GM19240 (cell line): ENCODE results near the gene BLVRB.
"Not testable (repeated sequence)": the region's sequence is repeated elsewhere in the genome, so short reads cannot be mapped to it uniquely, and the experiment has no call there.

ENCODE experiments used
- DNase-seq: peaks from one replicate; pipeline ENCODE4 v3.0.0; 2011; ENCODE audit warnings: low spot score; ENCODE audit not compliant: insufficient read length

The BLVRB gene

DNA sequence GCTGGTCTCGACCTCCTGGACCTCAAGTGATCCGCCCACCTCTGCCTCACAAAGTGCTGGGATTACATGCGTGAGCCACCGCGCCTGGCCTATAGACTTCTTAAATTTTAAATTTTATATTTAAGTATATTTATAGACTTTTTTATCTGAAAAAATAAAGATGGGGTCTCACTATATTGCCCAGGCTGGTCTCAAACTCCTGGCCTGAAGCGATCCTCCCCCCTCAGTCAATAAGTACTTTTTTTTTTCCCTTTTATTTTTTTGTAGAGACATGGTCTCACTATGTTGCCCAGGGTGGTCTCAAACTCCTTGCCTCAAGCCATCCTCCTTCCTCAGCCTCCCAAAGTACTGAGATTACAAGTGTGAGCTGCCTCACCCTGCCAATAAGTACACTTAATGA is 41.6 kb downstream of the BLVRB start:
- no peak for DNase-seq

DNA sequence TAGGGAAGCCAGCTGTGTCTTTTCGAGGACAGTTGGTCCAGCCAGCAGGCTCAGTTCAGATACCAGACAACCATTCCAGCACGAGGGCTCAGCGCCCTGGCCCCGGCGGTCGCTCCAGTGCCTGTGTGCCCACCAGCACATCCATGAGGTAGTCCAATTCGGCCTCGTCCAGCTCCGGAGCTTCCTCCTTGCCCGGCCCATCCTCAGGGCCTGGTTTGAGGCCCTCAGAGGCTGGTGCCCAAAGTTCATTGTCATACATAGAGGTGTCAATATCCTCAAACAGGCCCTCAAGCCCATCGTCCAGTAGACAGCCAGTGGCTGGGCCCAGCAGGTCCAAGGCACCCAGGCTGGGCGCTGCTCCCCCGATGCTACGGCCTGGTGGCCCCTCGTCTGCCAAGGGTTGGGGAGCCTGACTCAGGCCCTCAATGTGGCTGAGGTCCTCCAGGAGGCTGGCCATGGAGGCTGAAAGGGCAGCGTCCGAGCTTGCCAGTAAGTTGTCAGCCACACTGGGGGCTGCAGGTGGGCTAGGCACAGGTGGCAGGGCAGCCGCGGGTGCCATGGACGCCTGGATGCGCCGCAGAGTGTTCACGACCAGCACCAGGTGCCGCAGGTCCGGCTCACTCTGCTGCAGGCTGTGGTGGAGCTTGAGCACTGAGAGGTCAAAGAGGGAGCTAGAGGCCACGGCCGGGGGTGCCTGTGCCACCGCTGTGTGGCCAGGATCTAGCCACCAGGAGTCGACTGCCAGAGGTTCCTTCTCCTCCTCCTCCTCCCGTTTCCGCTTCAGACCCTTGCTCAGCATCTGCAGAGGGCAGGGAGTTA is 42.6 kb downstream of the BLVRB start:
- DNase-seq = no peak

DNA sequence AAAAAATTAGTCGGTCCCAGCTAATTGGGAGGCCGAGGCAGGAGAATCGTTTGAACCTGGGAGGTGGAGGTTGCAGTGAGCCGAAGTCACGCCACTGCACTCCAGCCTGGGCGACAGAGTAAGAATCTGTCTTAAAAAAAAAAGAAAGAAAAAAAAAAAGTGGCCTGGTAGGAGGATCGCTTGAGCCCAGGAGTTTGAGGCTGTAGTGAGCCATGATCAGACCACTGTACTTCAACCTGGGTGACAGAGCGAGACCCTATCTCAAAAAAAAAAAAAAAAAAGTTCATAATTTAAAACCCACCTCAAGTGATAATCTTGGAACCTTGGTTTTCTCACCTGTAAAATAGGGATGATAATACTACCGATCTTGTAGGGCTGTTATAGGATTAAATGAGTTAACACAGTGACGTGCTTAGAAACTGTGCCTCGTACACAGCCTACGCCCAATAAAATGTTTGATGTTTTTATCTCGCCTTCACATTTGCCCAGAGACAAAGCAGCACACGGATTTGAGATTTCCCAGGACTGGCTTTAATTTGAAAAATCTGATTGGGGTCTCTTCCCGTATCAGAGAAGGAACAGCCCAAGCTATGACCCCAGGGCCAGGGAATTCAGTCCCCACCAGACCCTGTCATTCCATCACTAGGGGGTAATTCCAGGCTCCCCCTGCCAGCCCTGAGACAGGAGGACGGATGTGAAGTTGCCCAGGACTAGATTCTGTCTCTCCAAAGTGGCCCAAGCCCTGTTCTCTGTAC is 43.4 kb downstream of the BLVRB start:
- DNase-seq = no peak

DNA sequence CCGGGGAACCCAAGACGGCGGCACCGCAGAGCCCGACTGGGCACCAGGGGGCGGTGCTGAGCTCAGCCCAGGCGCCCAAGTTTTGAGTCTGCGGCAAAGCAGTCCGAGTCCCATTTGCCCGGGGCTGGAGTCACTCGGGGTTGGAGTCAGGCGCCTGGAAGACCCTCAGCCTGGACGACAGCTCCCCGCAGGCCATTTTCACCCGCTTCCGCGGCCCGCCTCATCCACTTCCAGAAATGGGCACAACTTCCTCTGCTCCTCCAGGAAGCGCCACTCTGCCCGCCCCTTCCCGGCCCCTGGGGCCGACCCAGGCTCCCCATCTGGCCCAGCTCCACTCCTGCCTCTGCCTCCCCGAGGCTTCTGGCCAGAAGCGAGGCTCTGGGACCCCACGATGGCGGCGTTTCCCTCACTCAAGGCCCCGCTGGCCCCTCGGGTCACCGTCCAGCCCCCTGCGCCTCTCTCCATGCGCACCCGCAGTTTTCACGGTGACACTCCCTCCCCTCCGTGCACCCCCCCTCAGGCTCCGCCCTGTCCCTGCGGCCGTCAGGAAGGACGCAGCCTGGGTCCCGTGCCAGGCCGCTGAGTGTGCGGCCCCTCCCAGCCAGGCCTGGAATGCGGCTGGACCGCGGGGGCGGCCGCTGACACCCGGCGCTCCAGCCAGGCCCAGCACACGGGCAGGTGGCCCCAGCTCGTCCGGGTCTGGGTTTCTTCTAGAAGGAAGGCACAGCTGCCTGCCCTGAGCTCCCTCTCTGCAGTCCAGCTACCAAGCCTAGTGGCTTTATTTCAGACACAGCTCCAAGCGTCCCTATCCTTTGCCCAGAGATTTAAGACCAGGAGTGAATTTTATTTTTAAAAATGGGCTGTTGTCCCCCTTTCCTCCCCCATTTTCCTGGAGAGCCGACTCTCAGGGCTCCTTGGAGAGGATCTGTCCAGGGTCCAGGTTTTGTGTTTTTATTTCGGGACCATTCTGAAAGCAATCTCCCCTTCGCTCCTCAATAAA is 44.5 kb downstream of the BLVRB start:
- peak; percentile 69 for DNase-seq

DNA sequence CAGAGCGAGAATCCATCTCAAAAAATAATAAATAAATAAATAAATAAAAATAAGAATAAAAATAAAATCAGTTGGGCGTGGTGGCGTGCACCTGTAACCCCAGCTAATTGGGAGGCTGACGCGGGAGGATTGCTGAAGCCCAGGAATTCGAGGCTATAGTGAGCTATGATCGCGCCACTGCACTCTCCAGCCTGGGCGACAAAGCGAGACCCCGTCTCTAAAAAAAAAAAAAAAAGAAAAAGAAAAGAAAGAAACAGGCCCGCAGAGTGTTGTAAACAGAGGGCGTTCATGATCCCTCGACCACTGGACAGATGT is 45.1 kb downstream of the BLVRB start:
- no peak for DNase-seq

DNA sequence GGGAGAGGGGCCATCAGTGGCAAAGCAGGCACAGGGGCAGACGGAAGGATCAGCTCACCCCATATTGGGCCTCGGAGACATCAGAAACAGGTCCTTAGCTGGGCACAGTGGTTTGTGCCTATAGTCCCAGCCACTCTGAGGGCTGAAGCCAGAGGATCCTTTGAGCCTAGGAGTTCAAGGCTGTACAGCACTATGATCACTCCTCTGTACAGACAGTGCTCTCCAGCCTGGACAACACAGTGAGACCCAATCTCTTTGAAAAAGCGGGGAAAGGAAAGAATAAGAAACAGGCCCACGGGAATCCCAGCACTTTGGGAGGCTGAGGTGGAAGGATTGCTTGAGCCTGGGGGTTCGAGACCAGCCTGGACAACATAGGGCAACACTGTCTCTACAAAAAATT is 45.8 kb downstream of the BLVRB start:
- DNase-seq = no peak

DNA sequence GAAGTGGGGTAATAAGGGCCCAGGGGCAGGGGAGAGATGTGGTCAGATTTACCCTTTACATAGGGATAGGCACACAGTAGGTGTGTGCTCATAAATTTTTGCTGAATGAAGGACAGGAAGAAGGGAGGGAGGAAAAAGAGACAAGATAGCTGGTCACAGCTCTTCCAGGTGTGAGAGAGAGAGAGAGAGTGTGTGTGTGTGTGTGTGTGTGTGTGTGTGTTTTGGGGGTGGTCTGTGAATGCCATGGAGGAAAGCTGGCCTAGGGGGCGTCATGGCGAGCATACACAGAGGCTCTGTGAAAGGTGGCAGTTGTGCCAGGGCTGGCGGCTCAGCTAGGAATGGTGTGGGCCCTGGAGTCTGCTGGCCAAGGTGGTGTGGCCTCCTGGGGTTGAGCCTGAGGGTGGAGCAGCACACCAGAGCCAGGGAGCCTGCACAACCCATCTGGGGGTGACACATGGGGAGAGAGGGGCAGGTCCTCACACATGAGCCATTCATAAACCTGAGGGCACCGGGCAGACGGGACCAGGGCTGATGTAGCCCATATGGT is 46.4 kb downstream of the BLVRB start:
- DNase-seq = no peak

DNA sequence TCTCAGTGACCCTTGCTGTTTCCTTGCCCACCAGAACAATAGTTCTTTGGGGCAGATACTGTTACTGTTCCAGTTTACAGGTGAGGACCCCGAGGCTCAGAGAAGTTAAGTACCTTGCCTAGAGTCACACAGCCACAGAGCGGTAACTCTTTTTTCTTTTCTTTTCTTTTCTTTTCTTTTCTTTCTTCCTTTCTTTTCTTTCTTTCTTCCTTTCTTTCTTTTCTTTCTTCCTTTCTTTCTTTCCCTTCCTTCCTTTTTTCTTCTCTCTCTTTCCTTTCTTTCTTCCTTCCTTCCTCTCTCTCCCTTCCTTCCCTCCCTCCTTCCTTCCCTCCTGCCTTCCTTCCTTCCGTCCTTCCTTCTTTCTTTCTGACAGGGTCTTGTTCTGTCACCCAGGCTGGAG is 47.5 kb downstream of the BLVRB start:
- DNase-seq = no peak

DNA sequence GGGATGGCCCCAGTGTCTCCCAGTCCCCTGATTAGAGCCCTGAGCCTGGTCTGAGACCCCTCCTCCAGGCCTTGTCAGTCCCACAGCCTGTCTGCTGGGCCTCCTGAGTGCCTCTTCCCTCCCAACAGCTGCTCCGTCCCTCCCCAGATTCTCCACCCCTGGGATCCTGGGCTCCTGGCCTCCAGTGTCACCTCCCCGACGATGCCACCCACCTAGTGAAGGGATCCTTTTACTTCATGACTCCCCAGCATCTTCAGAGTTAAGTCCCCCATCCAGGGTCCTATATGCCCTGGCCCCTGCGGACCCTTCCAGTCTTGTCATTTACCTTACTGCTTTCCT is 47.9 kb downstream of the BLVRB start:
- DNase-seq = no peak

DNA sequence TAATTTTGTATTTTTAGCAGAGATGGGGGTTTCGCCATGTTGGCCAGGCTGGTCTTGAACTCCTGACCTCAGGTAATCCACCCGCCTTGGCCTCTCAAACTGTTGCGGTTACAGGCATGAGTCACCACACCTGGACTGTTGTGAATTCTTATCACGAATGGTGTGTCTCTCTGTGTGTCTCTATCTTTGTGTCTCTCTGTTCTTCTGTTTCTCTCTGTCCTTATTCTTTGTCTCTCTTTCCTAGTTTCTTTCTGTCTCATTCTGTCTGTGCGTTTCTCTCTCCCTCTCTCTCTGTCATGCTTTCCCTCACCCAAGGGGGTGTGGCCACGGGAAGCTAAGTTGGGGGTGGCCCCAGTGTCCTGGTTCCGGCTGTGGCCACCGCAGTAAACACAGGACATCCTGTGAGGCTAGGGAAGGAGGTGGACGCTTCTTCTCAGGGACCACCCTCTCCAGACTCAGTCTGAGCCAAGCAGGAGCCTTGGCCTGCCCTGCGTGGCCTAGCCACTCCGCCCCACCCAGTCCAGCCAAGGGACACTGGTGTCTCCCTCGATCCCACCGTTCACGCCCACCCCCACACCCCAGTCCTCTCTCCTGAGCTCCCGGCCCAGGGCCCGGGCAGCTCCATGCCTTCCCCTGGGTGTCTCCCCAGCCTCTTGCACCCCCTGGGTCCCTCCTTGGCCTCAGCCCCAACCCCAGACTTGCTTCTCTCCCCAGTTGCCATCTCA is 48.5 kb downstream of the BLVRB start:
- DNase-seq = no peak

DNA sequence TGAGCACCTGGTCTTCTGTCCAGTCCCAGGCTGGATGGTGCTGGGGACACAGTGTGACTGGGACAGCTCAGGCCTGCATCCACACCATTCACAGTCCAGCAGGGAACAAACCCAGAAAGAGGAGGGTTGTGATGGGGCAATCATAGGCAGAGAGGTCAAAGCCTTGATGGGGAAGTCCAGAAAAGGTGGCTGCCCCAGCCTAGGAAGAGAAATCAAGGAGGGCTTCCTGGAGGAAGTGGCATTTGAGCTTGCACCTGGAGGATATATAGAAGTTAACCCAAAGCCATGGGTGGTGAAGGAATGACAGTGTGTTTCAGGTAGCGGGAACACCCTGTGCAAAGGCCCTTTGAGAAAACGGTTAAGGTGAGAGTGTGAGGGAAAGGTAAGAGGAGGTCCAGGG is 49.8 kb downstream of the BLVRB start:
- DNase-seq = no peak

DNA sequence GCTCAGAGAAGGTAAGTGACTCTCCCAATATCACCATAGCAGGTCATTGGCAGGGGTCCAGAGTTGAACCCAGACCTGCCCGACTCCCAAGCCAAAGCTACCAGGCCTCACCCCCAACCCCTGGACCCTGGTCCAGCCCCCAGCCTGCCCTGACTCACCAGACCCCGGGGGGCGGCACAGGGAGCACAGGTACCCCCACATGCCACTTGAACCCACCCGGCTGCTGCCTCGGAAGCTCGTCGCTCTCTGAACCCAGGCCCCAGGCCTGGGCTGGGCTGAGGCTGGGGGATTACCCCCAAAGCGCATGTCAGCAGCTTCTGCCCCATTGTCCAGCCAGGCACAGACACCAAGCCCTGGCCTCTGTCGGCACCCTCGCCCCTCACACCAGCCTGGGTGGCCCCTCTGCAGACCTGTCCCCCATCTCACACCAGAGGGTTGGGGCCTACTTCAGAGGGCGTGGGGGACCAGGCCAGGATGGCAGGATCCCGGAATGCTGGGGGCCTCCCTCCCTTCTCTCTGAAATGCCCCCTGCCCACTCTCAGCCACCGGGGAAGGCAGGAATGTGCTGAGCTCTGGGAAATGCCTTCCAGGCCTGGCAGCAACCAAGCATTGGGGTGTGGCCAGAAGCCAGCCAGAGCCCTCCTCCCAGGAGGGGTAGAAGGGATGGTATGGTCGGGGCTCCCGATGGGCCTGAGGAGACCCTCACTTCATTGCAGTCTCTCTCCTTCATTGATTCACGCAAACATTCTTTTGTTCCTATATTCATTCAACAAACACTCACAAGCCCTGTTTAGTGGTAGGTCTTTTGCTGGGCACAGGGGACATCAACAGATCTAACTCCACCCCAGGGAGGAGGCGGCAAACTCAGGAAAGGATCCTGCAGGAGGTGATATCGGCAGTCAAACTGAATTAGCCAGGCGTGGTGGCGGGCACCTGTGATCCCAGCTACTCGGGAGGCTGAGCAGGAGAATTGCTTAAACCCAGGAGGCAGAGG is 50.7 kb downstream of the BLVRB start:
- no peak for DNase-seq

DNA sequence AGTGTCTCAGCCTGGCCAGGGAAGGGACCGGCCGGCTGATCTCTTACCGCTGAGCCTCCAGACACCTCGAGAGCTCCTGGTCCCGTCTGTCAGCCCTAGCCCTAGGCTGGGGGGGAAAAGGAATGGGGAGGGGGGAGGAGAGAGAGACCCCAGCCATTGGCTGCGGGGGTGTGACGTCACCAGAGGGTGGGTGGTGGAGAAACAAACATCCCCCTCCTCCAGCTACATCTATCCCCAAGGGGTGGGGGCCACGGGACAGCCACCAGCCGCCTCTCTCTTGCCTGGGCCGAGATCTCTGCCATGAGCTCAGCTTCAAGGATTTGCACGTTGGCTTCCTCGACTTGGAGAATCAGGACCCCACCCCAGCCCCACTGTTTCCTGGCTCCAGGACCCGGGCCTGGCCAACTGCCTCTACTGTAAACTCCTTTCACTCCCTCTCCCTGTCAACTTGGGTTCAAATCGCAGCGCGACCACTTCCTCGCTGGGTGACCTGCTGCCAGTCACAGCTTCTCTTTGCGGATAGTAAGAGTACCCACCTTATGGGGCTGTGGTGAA is 52.2 kb downstream of the BLVRB start, which contains the start of gene PRX:
TSS of gene PRX (minus strand) at position 88 of the 555 bp plus-strand sequence. CDS start 5,446 bp downstream, outside the sequence.
- DNase-seq = no peak

DNA sequence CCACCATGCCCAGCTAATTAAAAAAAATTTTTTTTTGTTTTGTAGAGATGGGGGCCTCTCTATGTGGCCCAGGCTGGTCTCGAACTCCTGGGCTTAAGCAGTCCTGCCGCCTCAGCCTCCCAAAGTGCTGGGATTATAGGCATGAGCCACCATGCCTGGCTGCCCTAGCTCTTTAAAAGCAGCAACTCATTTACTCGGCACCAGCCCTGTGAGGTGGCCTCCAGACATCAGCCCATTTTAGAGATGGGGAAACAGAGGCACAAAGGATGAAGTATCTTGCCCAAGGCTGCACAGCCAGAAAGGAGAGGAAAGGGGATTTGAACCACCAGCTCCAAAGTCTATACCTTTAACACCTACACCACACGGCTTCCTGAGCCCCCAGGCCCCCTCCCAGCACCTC is 52.7 kb downstream of the BLVRB start:
- DNase-seq = no peak

DNA sequence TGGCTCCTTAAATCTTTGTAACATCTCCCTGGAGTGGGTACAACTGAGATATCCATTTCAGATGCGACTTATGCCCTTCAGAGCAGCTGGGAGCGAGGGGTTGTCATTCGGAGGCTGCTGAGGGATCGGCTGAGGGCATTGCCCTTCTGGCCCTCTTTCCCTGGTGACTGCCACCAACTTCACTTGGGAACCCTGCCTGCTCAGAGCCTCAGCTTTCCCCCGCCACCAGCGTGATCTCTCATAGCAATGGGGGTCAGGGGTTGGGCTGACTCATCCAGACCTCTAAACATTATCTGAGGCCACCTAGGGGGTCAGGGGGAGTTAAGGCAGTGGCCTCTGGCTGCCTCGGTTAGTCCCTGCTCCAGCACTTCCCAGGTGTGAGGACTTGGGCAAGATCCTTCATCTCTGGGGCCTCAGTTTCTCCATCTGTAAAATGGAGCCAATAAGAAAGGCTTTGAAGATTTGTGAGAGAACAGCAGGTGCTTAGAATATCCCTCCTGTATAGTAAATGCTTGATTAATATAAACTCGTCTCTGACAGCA is 53.5 kb downstream of the BLVRB start:
- no peak for DNase-seq

DNA sequence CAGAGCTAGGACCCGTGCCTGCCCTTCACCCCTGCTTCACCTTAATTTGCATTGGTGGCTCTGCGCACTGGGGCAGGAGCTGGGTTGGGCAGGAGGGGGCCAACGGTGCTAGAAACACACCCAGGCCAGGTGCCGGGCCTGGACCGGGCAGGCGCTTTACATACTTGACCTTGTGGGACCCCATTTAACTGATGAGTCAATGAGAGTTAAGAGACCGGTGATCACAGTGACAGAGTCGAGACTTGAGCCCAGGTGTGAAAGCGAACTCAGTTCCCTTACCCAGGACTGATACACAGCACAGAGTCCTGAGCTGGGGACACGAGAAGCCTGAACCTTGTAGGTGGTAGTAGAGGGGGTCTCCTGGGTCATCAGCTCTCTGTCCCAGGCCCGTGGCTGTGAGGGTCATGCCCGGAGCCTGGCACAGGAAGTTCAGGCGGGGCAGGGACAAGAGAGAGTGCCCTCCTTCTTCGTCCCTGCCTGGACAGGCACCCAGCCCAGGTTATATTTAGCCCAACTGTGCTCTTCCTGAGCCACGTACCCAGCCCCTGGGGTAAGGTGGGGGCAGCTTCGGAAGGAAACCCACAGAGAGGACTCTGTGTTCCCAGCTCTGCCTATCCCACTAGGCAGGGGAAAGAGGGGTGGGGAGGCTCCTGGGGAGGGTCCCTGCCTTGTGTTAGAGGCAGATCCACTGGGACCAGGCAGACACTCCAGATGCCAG is 54.3 kb downstream of the BLVRB start:
- DNase-seq = no peak

DNA sequence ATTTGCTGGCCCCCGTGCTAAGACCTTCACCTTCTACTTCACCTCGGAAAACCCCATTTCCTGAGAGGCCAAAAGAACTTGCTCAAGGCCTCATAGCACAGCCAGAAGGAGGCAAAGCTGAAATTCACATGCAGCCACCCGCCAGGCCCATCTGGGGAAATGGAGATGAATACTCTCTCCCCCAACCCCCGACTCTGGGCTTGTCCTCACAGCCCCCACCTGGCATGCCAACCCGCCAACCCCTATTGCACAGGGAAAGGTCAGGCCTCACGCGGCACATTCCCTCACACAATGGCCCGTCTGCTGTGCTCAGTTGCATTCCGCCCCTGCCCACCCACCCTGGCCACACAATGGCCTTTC is 55.5 kb downstream of the BLVRB start:
- DNase-seq = no peak

DNA sequence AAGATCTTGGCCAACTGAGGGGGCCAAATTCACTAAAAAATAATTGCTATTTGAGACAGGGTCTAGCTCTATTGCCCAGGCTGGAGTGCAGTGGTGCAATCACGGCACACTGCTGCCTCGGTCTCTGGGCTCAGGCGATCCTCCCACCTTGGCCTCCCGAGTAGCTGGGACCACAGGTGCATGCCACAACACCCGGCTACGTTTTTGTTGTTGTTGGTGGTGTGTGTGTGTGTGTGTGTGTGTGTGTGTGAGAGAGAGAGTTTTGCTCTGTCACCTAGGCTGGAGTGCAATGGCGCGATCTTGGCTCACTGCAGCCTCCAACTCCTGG is 57.0 kb downstream of the BLVRB start:
- not testable (repeated sequence) for DNase-seq
